Heart left ventricle (tissue), 16 donors: ENCODE data around the gene ISM1. TPM values are rescaled to one million over a fixed set of nuclear protein-coding genes. Genes with fewer than 3 reads are reported as not detected.

ENCODE experiments used
- ATAC-seq, 4 donors: fragments of 200-7000 bp; cut with Tn5 transposase; one replicate each; pipeline ENCODE4 v1.9.1; 2020 to 2022; ENCODE audit warnings: moderate library complexity in 4 of 4, mild to moderate bottlenecking in 3 of 4, moderate number of reproducible peaks in 1 of 4
- DNase-seq, 5 donors: peaks; one replicate each; pipeline ENCODE4 v3.0.0-alpha.2; 2020
- H3K27ac ChIP-seq, 12 donors: fragments of 200-600 bp; sonication (generic) in 4 of 12; one replicate each; pipeline versions ENCODE4 v1.5.0 to v1.8.0; 2016 to 2022; ENCODE audit warnings: mild to moderate bottlenecking in 2 of 12
- H3K27me3 ChIP-seq, 9 donors: fragments of 200-600 bp; sonication (generic) in 2 of 9; one replicate each; pipeline versions ENCODE4 v1.5.1 to v1.8.0; 2016 to 2022; ENCODE audit warnings: mild to moderate bottlenecking in 3 of 9
- H3K36me3 ChIP-seq, 9 donors: fragments of 200-600 bp; sonication (generic) in 2 of 9; one replicate each; pipeline versions ENCODE4 v1.5.0 to v1.8.0; 2018 to 2022; ENCODE audit warnings: mild to moderate bottlenecking in 2 of 9
- H3K4me1 ChIP-seq, 12 donors: fragments of 200-600 bp; sonication (generic) in 4 of 12; one replicate each; pipeline versions ENCODE4 v1.5.0 to v1.8.0; 2016 to 2022; ENCODE audit warnings: mild to moderate bottlenecking in 3 of 12
- H3K4me3 ChIP-seq, 12 donors: fragments of 200-600 bp; sonication (generic) in 4 of 12; one replicate each; pipeline versions ENCODE4 v1.5.0 to v1.8.0; 2017 to 2022; ENCODE audit warnings: mild to moderate bottlenecking in 9 of 12, moderate library complexity in 4 of 12
- H3K9me3 ChIP-seq, 12 donors: fragments of 200-600 bp; sonication (generic) in 4 of 12; one replicate each; pipeline versions ENCODE4 v1.5.0 to v1.8.0; 2016 to 2022; ENCODE audit warnings: mild to moderate bottlenecking in 1 of 12
- POLR2A ChIP-seq, 2 donors: fragments of 450-650 bp; IDR thresholded peaks; one replicate each; pipeline ENCODE4 v1.6.1; 2017; ENCODE audit warnings: antibody characterized with exemption in 2 of 2, mild to moderate bottlenecking in 2 of 2, moderate library complexity in 2 of 2
- WGBS, 4 donors: extraction: QIAGEN DNeasy Blood & Tissue Kit in 2 of 4; methylation state at CpG; one replicate each; pipeline versions ENCODE4 v1.1.5 to v1.1.7; 2013 to 2018; 5-methylcytosine and 5-hydroxymethylcytosine counted together
- intact Hi-C, 10 donors: fragments of 100-400 bp; cut with DNase I; formaldehyde crosslinking; loops; one replicate each; pipeline versions ENCODE4 v1.11.1 to v1.14.2; 2022
- polyA plus RNA-seq, 2 donors: library from polyadenylated mRNA; stranded (reverse); fragments of 200-250 nt; gene quantifications; one replicate each; pipeline ENCODE4 v1.2.3, GENCODE V29; 2013
- total RNA-seq, 9 donors: library from RNA; depleted of rRNA in 2 of 9; stranded (reverse); fragments of >200 nt in 2 of 9; fragmentation: NEBNext Ultra II Directional in 3 of 9; extraction: Animal tissue kit (Norgen Biotek cat#: 25700) in 3 of 9; gene quantifications; one replicate each; pipeline versions ENCODE4 v1.1.0 to v1.2.4, GENCODE V29; 2016 to 2023
- TF ChIP-seq, protein P1 (sequence below), 12 donors: fragments of 200-600 bp; sonication (generic) in 4 of 12; IDR thresholded peaks; one replicate each; pipeline versions ENCODE4 v1.5.0 to v1.8.0; 2018 to 2022; ENCODE audit warnings: antibody characterized with exemption in 12 of 12, mild to moderate bottlenecking in 5 of 12
- donor health status: ischemic (EF 13 %, LVEDD 7.1; RV severe dilation, severe dysfunction).
- donor health status: healthy with polysubstance abuse.
- donor health status: DM: no; HTN: yes; CAD: no.
- donor health status: DM: no; HTN: no; CAD: no.
- donor health status: ischemic (EF 25% LVEDD 6.9; RV normal size, moderate dysfunction).
- donor health status: ischemic (EF 25% LVEDD 5.7; RV mildly dilated, moderate dysfunction).
- donor health status: healthy.
- donor health status: DM: yes; HTN: yes; CAD: no.
- donor health status: ischemic (EF 35%, LVEDD 5.7; RV mildly dilated, moderate dysfunction).
- donor health status: nonischemic (EF 11% LVEDD 7.7; RV severe dilation, severe dysfunction).
- donor health status: DM: yes; HTN: yes; CAD: no.
- donor health status: PGD.
- donor health status: ischemic (EF 29% LVEDD 5.4; RV normal size, mild dysfunction).
- donor health status: nonischemic (EF 23%, LVEDD 6.1; RV moderate dilation, normal function).

ISM1 gene
- total and polyA plus RNA-seq, 11 donors, result 0.46 to 2.9 (median 1.4) TPM

- TF ChIP-seq, protein P1, sequence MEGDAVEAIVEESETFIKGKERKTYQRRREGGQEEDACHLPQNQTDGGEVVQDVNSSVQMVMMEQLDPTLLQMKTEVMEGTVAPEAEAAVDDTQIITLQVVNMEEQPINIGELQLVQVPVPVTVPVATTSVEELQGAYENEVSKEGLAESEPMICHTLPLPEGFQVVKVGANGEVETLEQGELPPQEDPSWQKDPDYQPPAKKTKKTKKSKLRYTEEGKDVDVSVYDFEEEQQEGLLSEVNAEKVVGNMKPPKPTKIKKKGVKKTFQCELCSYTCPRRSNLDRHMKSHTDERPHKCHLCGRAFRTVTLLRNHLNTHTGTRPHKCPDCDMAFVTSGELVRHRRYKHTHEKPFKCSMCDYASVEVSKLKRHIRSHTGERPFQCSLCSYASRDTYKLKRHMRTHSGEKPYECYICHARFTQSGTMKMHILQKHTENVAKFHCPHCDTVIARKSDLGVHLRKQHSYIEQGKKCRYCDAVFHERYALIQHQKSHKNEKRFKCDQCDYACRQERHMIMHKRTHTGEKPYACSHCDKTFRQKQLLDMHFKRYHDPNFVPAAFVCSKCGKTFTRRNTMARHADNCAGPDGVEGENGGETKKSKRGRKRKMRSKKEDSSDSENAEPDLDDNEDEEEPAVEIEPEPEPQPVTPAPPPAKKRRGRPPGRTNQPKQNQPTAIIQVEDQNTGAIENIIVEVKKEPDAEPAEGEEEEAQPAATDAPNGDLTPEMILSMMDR (IDR thresholded peaks at IDR 0.05), result no peak
- TF ChIP-seq POLR2A (IDR thresholded peaks at IDR 0.05), result no peak
- H3K9me3 ChIP-seq, result no peaks in the 10 kb centered on the region
- no peaks in the 10 kb centered on the region for H3K36me3 ChIP-seq
- no peak overlapping the region for H3K27ac ChIP-seq
- no peak for ATAC-seq
- intact Hi-C loops, result no loop called here
- H3K4me3 ChIP-seq, result no peak overlapping the region
- no peak for DNase-seq
- no peaks in the 10 kb centered on the region for H3K27me3 ChIP-seq
- no peaks in the 10 kb centered on the region for H3K4me1 ChIP-seq
- WGBS, 4 donors, result 83 to 92% (median 88%) methylated on average over 1 of the region's 1 CpG; no CpG with 5 or more reads in 1 of the 4 donors
These were observed 16.1 kb downstream of the ISM1 start for GRCh38 chr20:13236990-13237720.

DNA sequence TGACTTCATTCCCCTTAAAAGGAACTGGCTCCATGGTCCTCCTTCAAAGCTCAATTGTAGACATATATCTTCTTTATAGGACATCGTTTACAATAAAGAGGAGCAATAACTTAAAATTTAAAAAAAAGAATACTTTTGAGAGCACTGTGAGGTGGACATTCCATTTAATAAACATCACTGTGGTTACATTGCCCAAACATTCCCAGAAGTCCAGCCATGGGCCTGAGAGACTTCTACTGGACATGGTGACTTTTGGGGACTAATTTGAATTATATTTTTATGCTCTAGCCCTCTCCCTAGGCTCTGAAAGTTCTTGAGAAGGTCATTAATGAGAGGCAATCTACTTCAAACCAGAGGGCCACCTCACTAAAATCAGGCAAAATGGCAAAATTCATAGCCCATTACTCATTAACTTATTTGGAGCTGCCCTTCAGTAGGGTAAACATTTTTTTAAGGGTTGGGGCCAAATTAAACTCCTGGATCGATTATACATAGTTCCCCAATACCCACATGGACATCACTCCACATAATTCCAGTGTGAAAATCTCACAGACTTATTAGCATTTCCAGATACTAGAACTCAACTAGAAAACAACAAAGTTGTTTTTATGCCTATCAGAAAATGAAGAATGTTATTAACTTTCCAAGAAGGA is 17.1 kb downstream of the ISM1 start:
- no peak for TF ChIP-seq POLR2A (IDR thresholded peaks at IDR 0.05)
- TF ChIP-seq, protein P1 (IDR thresholded peaks at IDR 0.05), result no peak
- intact Hi-C loops, result no loop called here
- H3K9me3 ChIP-seq, result no peaks in the 10 kb centered on the region
- ATAC-seq, result no peak
- WGBS, 4 donors, result 85 to 92% (median 87%) methylated on average over 2 of the region's 2 CpGs
- no peaks in the 10 kb centered on the region for H3K27me3 ChIP-seq
- no peaks in the 10 kb centered on the region for H3K36me3 ChIP-seq
- no peak overlapping the region for H3K27ac ChIP-seq
- H3K4me3 ChIP-seq, result no peak overlapping the region
- no peaks in the 10 kb centered on the region for H3K4me1 ChIP-seq
- DNase-seq, result no peak

GRCh38 chr20:13243826-13244376 is 22.8 kb downstream of the ISM1 start:
- ATAC-seq, result no peak

More at GRCh38 chr20:13243826-13244376, 22.8 kb downstream of the ISM1 start:
- H3K36me3 ChIP-seq, result no peaks in the 10 kb centered on the region
- no peaks in the 10 kb centered on the region for H3K9me3 ChIP-seq
- 82 to 89% (median 83%) methylated on average over 2 of the region's 2 CpGs for WGBS, 4 donors
- H3K27me3 ChIP-seq, result no peaks in the 10 kb centered on the region
- no peak overlapping the region for H3K4me3 ChIP-seq
- TF ChIP-seq POLR2A (IDR thresholded peaks at IDR 0.05), result no peak
- TF ChIP-seq, protein P1 (IDR thresholded peaks at IDR 0.05), result no peak
- intact Hi-C loops, result no loop called here
- DNase-seq, result no peak
- H3K27ac ChIP-seq, result no peak overlapping the region
- H3K4me1 ChIP-seq, result peaks cover 0 to 6% (median 0%) of the 10 kb centered on the region in 12 donors
